Body of pancreas (tissue), 4 donors: ENCODE measurements around the gene ADAMTS3.

Experiments
- POLR2A ChIP-seq, 3 donors: fragments of 450-650 bp; IDR thresholded peaks; one replicate each; pipeline ENCODE4 v1.6.1; 2016; ENCODE audit warnings: antibody characterized with exemption in 3 of 3, mild to moderate bottlenecking in 2 of 3
- TF ChIP-seq, protein P1 (sequence below), 7 experiments: fragments of 450-650 bp in 4 of 7; fragments of 200-600 bp in 3 of 7; sonication (generic) in 3 of 7; IDR thresholded peaks; one replicate each; pipeline ENCODE4 v1.5.1; 2016 to 2019; ENCODE audit warnings: antibody characterized with exemption in 7 of 7

DNA sequence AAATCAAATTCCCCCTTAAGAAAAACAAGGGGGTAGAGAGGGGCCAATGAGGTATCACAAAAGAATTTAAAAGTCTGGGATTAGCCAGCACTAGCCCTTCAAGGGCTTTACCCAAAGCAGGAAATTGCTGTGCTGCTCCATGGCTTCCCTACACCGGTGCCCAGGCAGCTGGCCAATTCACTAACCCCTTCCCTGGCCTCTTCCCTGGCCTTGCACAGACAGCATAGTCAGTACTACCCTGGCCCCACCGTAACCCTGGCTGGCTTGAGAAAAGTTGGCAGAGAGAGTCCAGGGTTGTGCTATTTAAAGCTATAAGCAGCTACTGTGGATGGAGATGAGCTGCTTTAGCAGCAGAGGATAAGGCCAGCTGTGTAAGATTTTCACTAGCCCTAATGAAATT is 43.1 kb downstream of the ADAMTS3 start:
- TF ChIP-seq, protein P1, sequence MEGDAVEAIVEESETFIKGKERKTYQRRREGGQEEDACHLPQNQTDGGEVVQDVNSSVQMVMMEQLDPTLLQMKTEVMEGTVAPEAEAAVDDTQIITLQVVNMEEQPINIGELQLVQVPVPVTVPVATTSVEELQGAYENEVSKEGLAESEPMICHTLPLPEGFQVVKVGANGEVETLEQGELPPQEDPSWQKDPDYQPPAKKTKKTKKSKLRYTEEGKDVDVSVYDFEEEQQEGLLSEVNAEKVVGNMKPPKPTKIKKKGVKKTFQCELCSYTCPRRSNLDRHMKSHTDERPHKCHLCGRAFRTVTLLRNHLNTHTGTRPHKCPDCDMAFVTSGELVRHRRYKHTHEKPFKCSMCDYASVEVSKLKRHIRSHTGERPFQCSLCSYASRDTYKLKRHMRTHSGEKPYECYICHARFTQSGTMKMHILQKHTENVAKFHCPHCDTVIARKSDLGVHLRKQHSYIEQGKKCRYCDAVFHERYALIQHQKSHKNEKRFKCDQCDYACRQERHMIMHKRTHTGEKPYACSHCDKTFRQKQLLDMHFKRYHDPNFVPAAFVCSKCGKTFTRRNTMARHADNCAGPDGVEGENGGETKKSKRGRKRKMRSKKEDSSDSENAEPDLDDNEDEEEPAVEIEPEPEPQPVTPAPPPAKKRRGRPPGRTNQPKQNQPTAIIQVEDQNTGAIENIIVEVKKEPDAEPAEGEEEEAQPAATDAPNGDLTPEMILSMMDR (IDR thresholded peaks at IDR 0.05), result no peak
- no peak for TF ChIP-seq POLR2A (IDR thresholded peaks at IDR 0.05)
